Head of caudate nucleus (tissue), 42 donors: ENCODE results near the gene CRELD1.
A peak's percentile ranks its signal among the peaks of the same experiment; 100 is the strongest.

Experiments used
- DNase-seq, 42 donors: peaks; one replicate each; pipeline versions ENCODE4 v3.0.0 to v3.0.0-alpha.2; 2020 to 2021; ENCODE audit warnings: mixed read lengths in 7 of 42
- intact Hi-C: fragments of 100-400 bp; cut with DNase I; formaldehyde crosslinking; loops from one replicate; pipeline ENCODE4 v1.15.0; 2022

The CRELD1 gene

GRCh38 chr3:9980251-9980650 lies 46.6 kb downstream of the CRELD1 start:
- no peak for DNase-seq
- intact Hi-C loops: no loop called here

- intact Hi-C loops: loop anchor here (5.0 kb wide), 1 partner anchor 41 kb away; the partner anchor contains the start of gene FANCD2
- DNase-seq: peak in 1 of 42 donors; percentile 16
Measured at GRCh38 chr3:9986230-9986725, 52.6 kb downstream of the CRELD1 start.

GRCh38 chr3:9994086-9994844 lies 60.6 kb downstream of the CRELD1 start:
- peak in 1 of 42 donors; percentile 32 for DNase-seq
- intact Hi-C loops: no loop called here
